A673 (cell line): Measurements from ENCODE around the gene PPM1D.

Source experiments
- EZH2 ChIP-seq: fragments of 200-600 bp; sonication (generic); IDR thresholded peaks from 2 replicates; pipeline ENCODE4 v1.6.1; 2017; ENCODE audit warnings: borderline replicate concordance, low read depth, mild to moderate bottlenecking, mixed read lengths, antibody characterized with exemption, low read length; ENCODE audit not compliant: poor library complexity, severe bottlenecking
- TF ChIP-seq, protein P1 (sequence below): fragments of 300-800, 200-600 bp; sonication (generic); conservative IDR thresholded peaks from 2 replicates; pipeline ENCODE4 v1.5.1; 2017; ENCODE audit warnings: low read depth, mild to moderate bottlenecking, antibody characterized with exemption, low read length, moderate library complexity, mixed read lengths

DNA sequence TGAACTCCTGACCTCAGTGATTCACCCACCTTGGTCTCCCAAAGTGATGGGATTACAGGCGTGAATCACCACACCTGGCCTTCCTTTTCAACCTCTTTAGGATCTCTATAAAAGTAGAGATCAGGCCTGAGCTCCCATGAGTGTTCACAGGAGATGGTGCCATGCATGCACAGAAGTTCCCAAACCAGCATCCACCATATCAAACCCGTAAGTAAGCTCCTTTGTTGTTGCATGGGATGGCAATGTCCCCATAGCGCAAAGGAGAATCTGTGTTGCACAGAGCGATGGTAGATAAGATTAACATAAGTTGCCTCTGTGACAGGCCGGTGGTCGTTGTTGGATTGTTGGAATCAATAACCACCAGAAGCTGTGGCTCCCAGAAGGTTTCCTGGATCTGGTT, 34.8 kb upstream of the PPM1D start:
- TF ChIP-seq, protein P1, sequence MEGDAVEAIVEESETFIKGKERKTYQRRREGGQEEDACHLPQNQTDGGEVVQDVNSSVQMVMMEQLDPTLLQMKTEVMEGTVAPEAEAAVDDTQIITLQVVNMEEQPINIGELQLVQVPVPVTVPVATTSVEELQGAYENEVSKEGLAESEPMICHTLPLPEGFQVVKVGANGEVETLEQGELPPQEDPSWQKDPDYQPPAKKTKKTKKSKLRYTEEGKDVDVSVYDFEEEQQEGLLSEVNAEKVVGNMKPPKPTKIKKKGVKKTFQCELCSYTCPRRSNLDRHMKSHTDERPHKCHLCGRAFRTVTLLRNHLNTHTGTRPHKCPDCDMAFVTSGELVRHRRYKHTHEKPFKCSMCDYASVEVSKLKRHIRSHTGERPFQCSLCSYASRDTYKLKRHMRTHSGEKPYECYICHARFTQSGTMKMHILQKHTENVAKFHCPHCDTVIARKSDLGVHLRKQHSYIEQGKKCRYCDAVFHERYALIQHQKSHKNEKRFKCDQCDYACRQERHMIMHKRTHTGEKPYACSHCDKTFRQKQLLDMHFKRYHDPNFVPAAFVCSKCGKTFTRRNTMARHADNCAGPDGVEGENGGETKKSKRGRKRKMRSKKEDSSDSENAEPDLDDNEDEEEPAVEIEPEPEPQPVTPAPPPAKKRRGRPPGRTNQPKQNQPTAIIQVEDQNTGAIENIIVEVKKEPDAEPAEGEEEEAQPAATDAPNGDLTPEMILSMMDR = no peak
- TF ChIP-seq EZH2 = no peak
